ENCODE data around the gene MRS2.

The MRS2 gene

GRCh38 chr6:24431045-24431451, 28.3 kb downstream of the MRS2 start:
- DNase-seq (ENCODE audit: low read depth): no peak

- no peak for DNase-seq (ENCODE audit: low read depth)
Observed at GRCh38 chr6:24432611-24433010, 29.9 kb downstream of the MRS2 start.

GRCh38 chr6:24436979-24437378, 34.2 kb downstream of the MRS2 start:
- DNase-seq (ENCODE audit: low read depth): no peak

- no peak for DNase-seq (ENCODE audit: low read depth)
Observed at GRCh38 chr6:24439858-24440539, 37.3 kb downstream of the MRS2 start.

- no peak for DNase-seq (ENCODE audit: low read depth)
Observed at GRCh38 chr6:24440897-24441598, 38.3 kb downstream of the MRS2 start.

GRCh38 chr6:24441599-24441904, 38.8 kb downstream of the MRS2 start:
- no peak for DNase-seq (ENCODE audit: low read depth)

- no peak for DNase-seq (ENCODE audit: low read depth)
Observed at GRCh38 chr6:24444588-24444987, 41.9 kb downstream of the MRS2 start.

- no peak for DNase-seq (ENCODE audit: low read depth)
Observed at GRCh38 chr6:24445704-24446103, 43.0 kb downstream of the MRS2 start.

- DNase-seq (ENCODE audit: low read depth): no peak
Observed at GRCh38 chr6:24446670-24447069, 43.9 kb downstream of the MRS2 start.

- DNase-seq (ENCODE audit: low read depth): no peak
Observed at GRCh38 chr6:24448396-24448795, 45.7 kb downstream of the MRS2 start.

- no peak for DNase-seq (ENCODE audit: low read depth)
Observed at GRCh38 chr6:24448828-24449525, 46.2 kb downstream of the MRS2 start.

GRCh38 chr6:24451581-24452388, 49.0 kb downstream of the MRS2 start:
- DNase-seq (ENCODE audit: low read depth): no peak

- no peak for DNase-seq (ENCODE audit: low read depth)
Observed at GRCh38 chr6:24453921-24454320, 51.2 kb downstream of the MRS2 start.

GRCh38 chr6:24454452-24454851, 51.7 kb downstream of the MRS2 start:
- no peak for DNase-seq (ENCODE audit: low read depth)

GRCh38 chr6:24455061-24455460, 52.3 kb downstream of the MRS2 start:
- no peak for DNase-seq (ENCODE audit: low read depth)

- DNase-seq (ENCODE audit: low read depth): no peak
Observed at GRCh38 chr6:24458134-24458533, 55.4 kb downstream of the MRS2 start.

- DNase-seq (ENCODE audit: low read depth): no peak
Observed at GRCh38 chr6:24458941-24459340, 56.2 kb downstream of the MRS2 start.

GRCh38 chr6:24460966-24461365, 58.2 kb downstream of the MRS2 start:
- DNase-seq (ENCODE audit: low read depth): no peak

- DNase-seq (ENCODE audit: low read depth): no peak
Observed at GRCh38 chr6:24464253-24465038, 61.7 kb downstream of the MRS2 start.

GRCh38 chr6:24469811-24470210, 67.1 kb downstream of the MRS2 start:
- no peak for DNase-seq (ENCODE audit: low read depth)

GRCh38 chr6:24472181-24472580, 69.4 kb downstream of the MRS2 start:
- DNase-seq (ENCODE audit: low read depth): no peak
